T-helper 2 cell treated with Interferon-gamma antibody and Interleukin-4, amounts not matched to agents 100 ng/mL and 5 ng/mL, for 36 hours (primary cell): ENCODE data around the gene TBC1D1. TPM values are rescaled to one million over a fixed set of nuclear protein-coding genes. Genes with fewer than 3 reads are reported as not detected.

ENCODE experiments used
- intact Hi-C: fragments of 100-400 bp; cut with micrococcal nuclease; formaldehyde crosslinking; loops from one replicate; pipeline ENCODE4 v1.15.1; 2023
- total RNA-seq: library from RNA; stranded (reverse); gene quantifications from 2 replicates; pipeline ENCODE4 v1.2.3, GENCODE V29; 2022

TBC1D1 gene
- total RNA-seq, 1 donor from 2014 or later = 53.6 TPM

- intact Hi-C loops = no loop called here
Observed at GRCh38 chr4:37885496-37885895, 5.4 kb upstream of the TBC1D1 start.

DNA sequence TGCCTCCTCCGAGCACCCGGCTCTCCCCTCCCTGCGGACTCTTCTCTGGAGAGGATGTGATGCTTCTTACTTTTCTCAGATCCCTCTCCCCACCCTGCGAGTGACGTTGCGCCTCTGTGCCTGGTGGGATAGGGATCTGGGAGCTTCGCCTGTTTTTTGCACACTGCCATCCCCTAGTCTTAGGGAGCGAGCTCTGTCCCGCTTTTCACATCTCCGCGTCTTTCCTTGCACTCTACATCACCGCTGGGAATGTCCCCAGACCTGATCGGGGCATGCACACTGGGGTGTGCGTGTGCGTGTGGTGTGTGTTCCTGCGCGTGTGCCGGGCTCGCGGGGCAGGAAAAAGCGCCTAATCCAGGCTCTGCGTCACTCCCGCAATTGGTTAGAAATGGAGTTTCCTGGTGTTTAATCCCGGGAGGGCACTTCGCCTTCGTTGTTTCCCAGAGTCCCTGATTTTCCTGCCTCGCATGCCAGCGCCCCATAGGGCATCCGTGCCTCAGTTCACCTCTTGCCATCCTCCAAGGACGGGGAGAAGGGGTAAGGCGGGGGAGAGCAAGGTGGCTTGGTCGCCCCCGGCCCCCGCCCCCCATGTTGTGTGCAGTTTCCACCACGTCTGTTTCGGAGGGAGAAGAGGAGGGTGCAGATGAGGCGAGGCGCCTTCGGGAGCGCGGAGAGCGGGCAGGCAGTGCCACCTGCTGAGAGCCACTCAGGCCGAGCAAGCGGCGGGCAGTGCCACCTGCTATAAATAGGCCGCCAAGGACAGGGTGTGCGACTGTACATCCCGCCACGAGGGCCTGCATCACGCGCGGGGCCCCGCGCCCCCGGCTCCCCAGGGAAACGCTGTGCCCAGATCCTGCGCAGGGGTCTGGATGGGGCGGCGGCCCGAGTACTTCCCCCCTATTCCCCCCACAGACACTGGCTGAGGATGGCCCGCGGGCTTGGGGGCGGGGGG, 759 bp upstream of the TBC1D1 start:
- intact Hi-C loops = loop anchor here (10.0 kb wide), 1 partner anchor 425 kb away; no protein-coding TSS in a partner anchor

DNA sequence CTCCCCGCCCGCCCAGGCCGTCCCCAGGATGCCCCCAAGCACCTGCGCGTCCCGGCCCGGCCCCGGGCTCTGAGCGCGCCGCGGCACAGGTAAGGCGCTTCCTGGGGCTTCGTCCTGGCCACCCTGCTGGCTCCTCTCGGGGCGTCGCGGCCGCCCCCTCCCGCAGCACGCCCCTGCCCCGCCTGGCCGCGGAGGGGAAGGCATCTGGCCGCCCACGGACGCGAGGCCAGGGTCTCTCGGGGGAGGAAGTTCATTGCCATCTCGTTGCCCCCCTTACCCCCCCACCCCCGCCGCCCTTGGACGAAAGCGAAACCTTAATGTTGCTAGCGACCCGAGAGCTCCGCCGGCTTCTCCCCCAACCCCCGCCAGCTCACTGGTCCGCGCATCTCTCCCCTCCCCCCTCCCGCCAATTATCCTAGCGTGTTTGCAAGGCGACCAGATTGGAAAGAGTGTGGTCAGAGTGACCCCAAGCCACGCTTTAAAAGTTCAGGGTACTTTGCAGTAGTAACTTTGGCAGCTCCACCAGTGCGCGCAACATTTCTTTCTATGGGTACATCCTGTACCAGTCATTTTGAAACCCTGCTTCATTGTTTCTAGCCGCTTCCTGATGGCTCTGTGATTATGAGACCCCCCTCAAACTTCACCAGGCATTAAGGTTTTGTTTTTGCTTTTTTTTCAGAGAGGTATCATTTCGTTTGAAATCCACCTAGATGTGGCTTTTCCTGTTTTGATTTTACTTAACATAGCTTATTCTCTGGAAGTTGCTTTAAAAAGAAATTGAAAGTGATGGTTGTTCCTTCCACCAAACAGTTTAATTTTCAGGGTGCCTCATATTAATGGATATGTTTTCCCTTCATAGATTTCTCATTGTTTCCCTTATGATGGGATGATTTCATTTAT, 626 bp downstream of the TBC1D1 start:
- intact Hi-C loops = loop anchor here (1.0 to 10.0 kb wide), 6 partner anchors 38 to 423 kb away; partner anchors contain the start of genes PGM2 and RELL1

DNA sequence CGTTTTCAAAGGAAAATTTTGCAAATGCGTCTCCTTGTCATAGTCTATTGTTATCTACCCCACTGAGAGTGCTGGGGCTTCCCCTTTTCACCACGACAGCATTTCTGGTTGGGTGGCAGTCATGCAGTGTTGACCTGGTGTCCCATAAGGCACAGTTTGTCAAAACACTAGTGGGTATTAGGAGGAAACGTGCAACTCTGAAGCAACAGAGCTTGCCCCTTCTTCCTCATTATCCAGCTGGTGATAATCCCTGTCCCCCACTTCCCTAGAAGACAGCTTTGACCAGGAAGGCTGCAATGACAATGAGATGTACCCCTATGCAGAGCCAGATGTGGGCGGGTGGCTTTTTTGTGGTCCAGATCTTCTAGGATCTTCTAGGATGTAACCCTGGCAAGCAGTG, 1.8 kb downstream of the TBC1D1 start:
- intact Hi-C loops = loop anchor here (10.0 kb wide), 1 partner anchor 422 kb away; no protein-coding TSS in a partner anchor

DNA sequence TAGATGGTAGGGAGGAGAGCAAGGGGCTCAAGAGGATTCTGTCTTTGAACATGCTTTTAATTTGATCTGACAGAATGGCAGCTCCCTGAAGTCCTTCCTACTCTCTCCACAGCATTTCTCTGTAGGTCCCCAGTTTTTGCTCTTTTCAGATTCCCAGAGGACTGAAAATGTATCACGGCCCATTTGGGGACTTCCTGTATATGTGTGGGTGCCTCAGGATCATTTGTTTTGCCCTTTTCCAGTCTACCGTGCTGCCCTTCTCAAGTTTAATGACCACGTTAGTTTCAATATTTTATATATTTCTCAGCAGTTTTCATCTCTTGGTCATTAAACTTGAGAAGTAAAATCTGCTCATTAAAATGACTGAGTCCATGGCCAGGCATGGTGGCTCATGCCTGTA, 2.3 kb downstream of the TBC1D1 start:
- intact Hi-C loops = loop anchor here (10.0 kb wide), 1 partner anchor 422 kb away; no protein-coding TSS in a partner anchor

DNA sequence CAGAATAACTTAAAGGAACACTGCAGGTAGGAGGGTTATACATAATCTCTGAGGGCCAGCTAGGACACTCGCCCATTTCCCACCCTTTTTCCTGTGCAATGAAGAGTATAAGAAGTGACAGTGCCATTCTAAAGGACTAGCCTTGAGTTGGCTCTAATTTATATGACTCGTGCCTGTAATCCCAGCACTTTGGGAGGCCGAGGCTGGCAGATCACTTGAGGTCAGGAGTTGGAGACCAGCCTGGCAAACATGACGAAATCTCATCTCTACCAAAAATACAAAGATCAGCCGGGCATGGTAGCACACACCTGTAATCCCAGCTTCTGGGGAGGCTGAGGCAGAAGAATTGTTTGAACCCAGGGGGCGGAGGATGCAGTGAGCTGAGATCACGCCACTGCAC, 4.4 kb downstream of the TBC1D1 start:
- intact Hi-C loops = loop anchor here (10.0 kb wide), 1 partner anchor 420 kb away; no protein-coding TSS in a partner anchor

- intact Hi-C loops = loop anchor here (10.0 kb wide), 1 partner anchor 418 kb away; no protein-coding TSS in a partner anchor
Observed at GRCh38 chr4:37896206-37896860, 5.4 kb downstream of the TBC1D1 start.

- intact Hi-C loops = no loop called here
Observed at GRCh38 chr4:37902212-37902611, 11.3 kb downstream of the TBC1D1 start.

- intact Hi-C loops = no loop called here
Observed at GRCh38 chr4:37902738-37903693, 12.1 kb downstream of the TBC1D1 start.

- intact Hi-C loops = no loop called here
Observed at GRCh38 chr4:37903901-37904300, 13.0 kb downstream of the TBC1D1 start.

DNA sequence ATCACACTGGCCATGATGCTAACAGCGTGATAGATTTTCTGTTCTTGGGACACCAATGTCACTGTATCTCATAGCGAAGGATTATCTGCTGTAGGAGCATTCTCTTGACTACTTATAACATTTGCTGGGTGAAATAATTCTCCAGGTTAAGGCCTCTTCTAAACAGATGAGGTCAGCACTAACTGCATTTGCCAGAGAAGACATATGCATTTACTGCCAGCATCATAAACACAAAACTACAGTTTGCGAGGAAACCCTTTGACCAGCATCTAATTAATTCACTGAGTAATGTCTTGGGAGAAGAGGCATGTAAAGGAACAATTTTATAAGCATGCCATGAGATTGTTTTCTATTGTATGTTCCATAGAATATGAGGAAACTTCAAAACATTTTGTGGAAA, 13.9 kb downstream of the TBC1D1 start:
- intact Hi-C loops = no loop called here

GRCh38 chr4:37905533-37906169, 14.8 kb downstream of the TBC1D1 start:
- intact Hi-C loops = no loop called here

- intact Hi-C loops = no loop called here
Observed at GRCh38 chr4:37908488-37909331, 17.8 kb downstream of the TBC1D1 start.

GRCh38 chr4:37909332-37910090, 18.6 kb downstream of the TBC1D1 start:
- intact Hi-C loops = no loop called here

DNA sequence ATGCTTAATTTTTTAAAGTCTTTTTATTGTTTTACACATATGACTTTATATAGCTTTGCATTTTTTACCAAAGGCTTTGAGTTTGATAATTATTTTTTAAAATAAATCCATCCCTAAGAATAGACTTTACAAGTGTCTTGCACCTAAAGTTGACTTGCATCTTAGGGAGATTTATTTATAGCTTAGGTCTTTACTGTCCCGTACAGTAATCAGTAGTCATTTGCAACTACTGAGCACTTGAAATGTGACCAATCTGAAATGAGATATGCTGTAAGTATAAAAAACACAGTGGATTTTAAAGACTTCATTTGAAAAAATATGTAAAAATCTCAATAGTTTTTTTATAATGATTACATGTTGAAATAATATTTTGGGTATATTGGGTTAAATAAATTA, 19.2 kb downstream of the TBC1D1 start:
- intact Hi-C loops = no loop called here

- intact Hi-C loops = no loop called here
Observed at GRCh38 chr4:37914539-37914938, 23.7 kb downstream of the TBC1D1 start.

DNA sequence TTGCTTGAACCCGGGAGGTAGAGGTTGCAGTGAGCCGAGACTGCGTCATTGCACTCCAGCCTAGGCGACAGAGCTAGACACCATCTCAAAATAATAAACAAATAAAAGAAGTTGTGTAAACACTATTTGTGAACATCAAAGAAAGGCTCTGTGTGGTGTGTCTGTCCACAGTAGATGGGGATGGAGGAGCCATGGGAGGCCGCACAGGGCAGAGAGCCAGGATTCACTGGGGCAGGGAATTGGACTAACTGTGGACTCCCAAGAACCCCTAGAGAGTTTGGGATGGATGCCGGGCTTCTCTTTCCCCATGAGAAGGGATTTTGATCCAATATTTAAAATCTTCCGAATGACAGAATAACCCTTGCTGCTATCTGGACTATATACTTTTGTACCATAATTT, 26.5 kb downstream of the TBC1D1 start:
- intact Hi-C loops = no loop called here

DNA sequence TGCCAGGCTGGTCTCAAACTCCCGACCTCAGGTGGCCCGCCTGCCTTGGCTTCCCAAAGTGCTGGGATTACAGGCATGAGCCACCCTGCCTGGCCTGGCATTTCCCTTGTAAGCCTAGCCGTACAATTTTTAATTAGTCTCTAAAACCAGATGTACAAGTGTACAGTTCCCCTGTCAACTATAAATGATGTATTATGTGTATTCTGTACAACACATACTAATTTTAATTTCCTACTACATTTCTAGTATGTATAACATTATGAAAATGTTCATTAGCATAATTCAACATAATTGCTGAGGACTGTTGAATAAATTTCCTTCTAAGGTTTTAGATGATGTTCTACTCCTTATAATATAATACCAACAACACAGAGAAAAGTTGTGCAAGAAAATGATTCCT, 27.8 kb downstream of the TBC1D1 start:
- intact Hi-C loops = no loop called here
